Suprapubic skin (tissue), 3 donors: ENCODE results near the gene PGM1.

ENCODE experiments used
- EP300 ChIP-seq: sonication (generic); formaldehyde crosslinking; IDR thresholded peaks from one replicate; pipeline ENCODE4 v1.6.1; 2017; ENCODE audit warnings: antibody characterized with exemption
- POLR2A ChIP-seq, 2 donors: fragments of 450-650 bp; IDR thresholded peaks; one replicate each; pipeline ENCODE4 v1.6.1; 2017; ENCODE audit warnings: antibody characterized with exemption in 2 of 2, mild to moderate bottlenecking in 2 of 2, moderate library complexity in 2 of 2
- TF ChIP-seq, protein P1 (sequence below), 2 donors: fragments of 200-600 bp in 1 of 2; fragments of 450-650 bp in 1 of 2; sonication (generic) in 1 of 2; IDR thresholded peaks; one replicate each; pipeline ENCODE4 v1.5.1; 2016 to 2019; ENCODE audit warnings: antibody characterized with exemption in 2 of 2, mild to moderate bottlenecking in 1 of 2, moderate library complexity in 1 of 2

DNA sequence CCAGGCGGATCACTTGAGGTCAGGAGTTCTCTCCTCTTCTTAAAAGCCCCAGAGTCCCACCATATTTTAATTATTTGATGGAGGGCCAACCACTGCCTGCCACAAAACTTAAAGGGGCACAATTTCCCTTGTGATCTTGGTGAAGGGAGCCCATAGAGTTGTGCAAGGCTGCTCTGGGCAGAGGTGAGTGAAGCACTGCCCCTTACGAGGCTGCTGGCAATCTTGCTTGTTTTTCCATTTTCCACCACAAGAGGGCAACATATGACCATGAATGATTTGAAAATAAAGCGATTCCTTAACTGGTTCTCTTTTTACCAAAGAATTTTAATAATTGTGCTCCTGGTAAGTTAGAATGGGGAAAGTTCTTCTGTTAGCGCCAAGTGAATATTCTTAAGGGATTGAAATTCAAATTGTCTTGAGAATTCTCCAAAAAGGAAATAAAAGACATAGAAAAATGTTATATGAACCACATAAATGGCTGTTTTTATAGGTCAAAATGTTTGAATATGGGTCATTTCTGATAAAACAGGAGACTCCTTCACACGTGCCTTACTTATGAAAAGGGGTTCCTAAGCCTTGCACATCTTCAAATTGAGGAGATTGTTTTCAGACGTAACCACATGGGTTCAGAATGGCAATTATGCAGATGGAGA lies 22.7 kb downstream of the PGM1 start:
- TF ChIP-seq, protein P1, sequence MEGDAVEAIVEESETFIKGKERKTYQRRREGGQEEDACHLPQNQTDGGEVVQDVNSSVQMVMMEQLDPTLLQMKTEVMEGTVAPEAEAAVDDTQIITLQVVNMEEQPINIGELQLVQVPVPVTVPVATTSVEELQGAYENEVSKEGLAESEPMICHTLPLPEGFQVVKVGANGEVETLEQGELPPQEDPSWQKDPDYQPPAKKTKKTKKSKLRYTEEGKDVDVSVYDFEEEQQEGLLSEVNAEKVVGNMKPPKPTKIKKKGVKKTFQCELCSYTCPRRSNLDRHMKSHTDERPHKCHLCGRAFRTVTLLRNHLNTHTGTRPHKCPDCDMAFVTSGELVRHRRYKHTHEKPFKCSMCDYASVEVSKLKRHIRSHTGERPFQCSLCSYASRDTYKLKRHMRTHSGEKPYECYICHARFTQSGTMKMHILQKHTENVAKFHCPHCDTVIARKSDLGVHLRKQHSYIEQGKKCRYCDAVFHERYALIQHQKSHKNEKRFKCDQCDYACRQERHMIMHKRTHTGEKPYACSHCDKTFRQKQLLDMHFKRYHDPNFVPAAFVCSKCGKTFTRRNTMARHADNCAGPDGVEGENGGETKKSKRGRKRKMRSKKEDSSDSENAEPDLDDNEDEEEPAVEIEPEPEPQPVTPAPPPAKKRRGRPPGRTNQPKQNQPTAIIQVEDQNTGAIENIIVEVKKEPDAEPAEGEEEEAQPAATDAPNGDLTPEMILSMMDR (IDR thresholded peaks at IDR 0.05): peak; percentile 63 to 87
- TF ChIP-seq POLR2A (IDR thresholded peaks at IDR 0.05): no peak
- no peak for TF ChIP-seq EP300
